Measurements from ENCODE around the gene EVPLL.

GRCh38 chr17:18370761-18371160 is 6.8 kb upstream of the EVPLL start:
- TF ChIP-seq ETS1 (IDR thresholded peaks at IDR 0.05), result no peak
- TF ChIP-seq CTCF (conservative IDR thresholded peaks at IDR 0.05; ENCODE audit: low read depth in 2 of 2), result no peak
- TF ChIP-seq POLR2AphosphoS5 (IDR thresholded peaks at IDR 0.05; ENCODE audit: low read depth), result no peak
- TF ChIP-seq EZH2 (IDR thresholded peaks at IDR 0.05; ENCODE audit: low read depth, unreplicated experiment), result no peak
- TF ChIP-seq CREB1 (CRISPR knock-in tag; IDR thresholded peaks at IDR 0.05; ENCODE audit: low read depth), result no peak
- no peak for TF ChIP-seq REST (IDR thresholded peaks at IDR 0.05; ENCODE audit: unreplicated experiment)
- TF ChIP-seq ZNF114 (CRISPR knock-in tag; IDR thresholded peaks at IDR 0.05), result no peak
- TF ChIP-seq EZH2phosphoT487 (IDR thresholded peaks at IDR 0.05; ENCODE audit: unreplicated experiment), result no peak
- no peak for TF ChIP-seq JUNB (IDR thresholded peaks at IDR 0.05; ENCODE audit: unreplicated experiment)
- no peak for TF ChIP-seq STAT1 (IDR thresholded peaks at IDR 0.05; ENCODE audit: unreplicated experiment)
- TF ChIP-seq, protein P1, sequence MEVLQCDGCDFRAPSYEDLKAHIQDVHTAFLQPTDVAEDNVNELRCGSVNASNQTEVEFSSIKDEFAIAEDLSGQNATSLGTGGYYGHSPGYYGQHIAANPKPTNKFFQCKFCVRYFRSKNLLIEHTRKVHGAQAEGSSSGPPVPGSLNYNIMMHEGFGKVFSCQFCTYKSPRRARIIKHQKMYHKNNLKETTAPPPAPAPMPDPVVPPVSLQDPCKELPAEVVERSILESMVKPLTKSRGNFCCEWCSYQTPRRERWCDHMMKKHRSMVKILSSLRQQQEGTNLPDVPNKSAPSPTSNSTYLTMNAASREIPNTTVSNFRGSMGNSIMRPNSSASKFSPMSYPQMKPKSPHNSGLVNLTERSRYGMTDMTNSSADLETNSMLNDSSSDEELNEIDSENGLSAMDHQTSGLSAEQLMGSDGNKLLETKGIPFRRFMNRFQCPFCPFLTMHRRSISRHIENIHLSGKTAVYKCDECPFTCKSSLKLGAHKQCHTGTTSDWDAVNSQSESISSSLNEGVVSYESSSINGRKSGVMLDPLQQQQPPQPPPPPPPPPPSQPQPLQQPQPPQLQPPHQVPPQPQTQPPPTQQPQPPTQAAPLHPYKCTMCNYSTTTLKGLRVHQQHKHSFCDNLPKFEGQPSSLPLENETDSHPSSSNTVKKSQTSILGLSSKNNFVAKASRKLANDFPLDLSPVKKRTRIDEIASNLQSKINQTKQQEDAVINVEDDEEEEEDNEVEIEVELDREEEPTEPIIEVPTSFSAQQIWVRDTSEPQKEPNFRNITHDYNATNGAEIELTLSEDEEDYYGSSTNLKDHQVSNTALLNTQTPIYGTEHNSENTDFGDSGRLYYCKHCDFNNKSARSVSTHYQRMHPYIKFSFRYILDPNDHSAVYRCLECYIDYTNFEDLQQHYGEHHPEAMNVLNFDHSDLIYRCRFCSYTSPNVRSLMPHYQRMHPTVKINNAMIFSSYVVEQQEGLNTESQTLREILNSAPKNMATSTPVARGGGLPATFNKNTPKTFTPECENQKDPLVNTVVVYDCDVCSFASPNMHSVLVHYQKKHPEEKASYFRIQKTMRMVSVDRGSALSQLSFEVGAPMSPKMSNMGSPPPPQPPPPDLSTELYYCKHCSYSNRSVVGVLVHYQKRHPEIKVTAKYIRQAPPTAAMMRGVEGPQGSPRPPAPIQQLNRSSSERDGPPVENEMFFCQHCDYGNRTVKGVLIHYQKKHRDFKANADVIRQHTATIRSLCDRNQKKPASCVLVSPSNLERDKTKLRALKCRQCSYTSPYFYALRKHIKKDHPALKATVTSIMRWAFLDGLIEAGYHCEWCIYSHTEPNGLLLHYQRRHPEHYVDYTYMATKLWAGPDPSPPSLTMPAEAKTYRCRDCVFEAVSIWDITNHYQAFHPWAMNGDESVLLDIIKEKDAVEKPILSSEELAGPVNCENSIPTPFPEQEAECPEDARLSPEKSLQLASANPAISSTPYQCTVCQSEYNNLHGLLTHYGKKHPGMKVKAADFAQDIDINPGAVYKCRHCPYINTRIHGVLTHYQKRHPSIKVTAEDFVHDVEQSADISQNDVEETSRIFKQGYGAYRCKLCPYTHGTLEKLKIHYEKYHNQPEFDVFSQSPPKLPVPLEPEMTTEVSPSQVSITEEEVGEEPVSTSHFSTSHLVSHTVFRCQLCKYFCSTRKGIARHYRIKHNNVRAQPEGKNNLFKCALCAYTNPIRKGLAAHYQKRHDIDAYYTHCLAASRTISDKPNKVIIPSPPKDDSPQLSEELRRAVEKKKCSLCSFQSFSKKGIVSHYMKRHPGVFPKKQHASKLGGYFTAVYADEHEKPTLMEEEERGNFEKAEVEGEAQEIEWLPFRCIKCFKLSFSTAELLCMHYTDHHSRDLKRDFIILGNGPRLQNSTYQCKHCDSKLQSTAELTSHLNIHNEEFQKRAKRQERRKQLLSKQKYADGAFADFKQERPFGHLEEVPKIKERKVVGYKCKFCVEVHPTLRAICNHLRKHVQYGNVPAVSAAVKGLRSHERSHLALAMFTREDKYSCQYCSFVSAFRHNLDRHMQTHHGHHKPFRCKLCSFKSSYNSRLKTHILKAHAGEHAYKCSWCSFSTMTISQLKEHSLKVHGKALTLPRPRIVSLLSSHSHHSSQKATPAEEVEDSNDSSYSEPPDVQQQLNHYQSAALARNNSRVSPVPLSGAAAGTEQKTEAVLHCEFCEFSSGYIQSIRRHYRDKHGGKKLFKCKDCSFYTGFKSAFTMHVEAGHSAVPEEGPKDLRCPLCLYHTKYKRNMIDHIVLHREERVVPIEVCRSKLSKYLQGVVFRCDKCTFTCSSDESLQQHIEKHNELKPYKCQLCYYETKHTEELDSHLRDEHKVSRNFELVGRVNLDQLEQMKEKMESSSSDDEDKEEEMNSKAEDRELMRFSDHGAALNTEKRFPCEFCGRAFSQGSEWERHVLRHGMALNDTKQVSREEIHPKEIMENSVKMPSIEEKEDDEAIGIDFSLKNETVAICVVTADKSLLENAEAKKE (CRISPR knock-in tag; IDR thresholded peaks at IDR 0.05), result no peak
- no peak for TF ChIP-seq NANOG (IDR thresholded peaks at IDR 0.05; ENCODE audit: borderline replicate concordance)
- no peak for TF ChIP-seq ZNF331 (CRISPR knock-in tag; IDR thresholded peaks at IDR 0.05; ENCODE audit: low read depth)

Data from GM23338 (cell line).